SH-SY5Y (cell line): Measurements from ENCODE around the gene VAC14.

Experiments
- GATA2 ChIP-seq: IDR thresholded peaks from 2 replicates; pipeline ENCODE4 v1.6.1; 2011; ENCODE audit warnings: mild to moderate bottlenecking, low read depth, low read length
- GATA3 ChIP-seq: IDR thresholded peaks from 2 replicates; pipeline ENCODE4 v1.6.1; 2011; ENCODE audit warnings: low read depth, mild to moderate bottlenecking, low read length, moderate library complexity

DNA sequence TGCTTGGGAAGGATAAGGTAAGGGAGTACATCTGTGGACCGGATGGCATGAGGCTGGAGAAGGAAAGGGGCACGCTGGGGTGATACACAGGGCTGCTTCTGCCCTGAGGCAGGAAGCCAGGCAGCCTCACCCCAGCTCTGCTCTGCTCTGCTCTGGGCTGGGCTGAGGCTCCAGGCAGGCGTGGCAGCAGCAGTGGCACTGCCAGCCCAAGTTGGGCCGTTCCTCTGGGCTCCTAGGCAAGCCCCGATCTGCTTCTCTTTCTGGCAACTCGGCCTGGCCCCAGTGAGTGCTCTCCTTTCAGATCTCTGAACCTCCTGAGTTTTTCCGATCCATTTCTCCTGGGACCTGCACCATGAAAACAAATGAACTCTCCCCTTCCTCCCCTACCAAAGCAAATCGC, 44.9 kb downstream of the VAC14 start:
- no peak for TF ChIP-seq GATA2
- no peak for TF ChIP-seq GATA3
